ENCODE data around the gene KRTAP12-3.
"Not testable (repeated sequence)": the region's sequence is repeated elsewhere in the genome, so short reads cannot be mapped to it uniquely, and the experiment has no call there.

KRTAP12-3 gene

DNA sequence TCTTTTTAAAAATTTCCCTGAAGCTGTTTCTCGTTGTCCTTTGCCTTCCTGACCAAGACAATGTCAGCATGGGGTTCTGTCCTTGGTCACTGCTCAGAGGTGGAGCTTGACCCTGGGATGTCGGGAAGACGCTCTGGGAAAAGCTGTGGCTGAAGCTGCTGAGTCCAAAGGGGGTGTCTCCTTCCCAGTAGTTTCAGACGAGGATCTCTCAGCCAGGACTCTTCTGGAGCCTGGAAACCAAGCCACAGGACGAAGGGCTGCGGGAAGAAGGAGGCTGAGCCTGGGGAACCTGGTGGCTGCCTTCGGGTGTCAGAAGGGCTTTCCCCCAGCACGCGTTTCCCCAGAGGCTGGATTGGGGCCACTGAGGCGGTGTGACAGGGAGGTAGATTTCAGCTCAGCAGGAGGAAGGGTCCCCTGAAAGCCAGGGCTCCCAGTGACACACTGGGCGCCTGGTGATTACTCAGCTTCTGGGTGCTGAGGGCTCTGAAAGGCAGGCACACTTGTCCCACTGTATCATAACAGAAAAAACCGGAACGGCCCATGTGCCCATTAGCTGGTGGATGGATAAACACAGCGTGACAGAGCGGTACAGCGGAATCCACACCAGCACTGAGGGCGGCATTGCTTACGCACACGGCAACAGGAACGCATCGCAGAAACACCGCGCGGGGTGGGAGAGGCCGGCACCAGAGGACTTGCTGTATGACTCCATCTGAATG lies 29.3 kb downstream of the KRTAP12-3 start:
- DNase-seq: no peak

DNA sequence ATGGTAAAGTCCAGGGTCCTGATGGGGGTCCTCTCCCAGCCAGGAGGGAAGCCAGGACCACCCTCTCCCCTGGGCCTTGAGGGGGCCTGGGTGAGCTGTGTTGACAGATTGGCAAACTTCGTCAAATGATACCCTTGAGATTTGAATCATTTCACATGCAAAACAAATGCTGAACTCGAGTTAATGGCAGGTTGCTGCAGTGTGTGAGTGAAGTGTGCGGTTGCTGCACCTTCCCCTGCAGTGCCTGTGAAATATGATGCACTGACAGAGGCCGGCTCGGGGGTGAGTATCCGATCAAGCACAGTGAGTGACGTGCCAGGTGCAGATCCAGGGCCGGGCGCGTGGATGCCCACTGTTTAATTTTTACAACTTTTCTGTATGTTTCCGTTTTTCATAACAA lies 29.9 kb downstream of the KRTAP12-3 start:
- no peak for DNase-seq

DNA sequence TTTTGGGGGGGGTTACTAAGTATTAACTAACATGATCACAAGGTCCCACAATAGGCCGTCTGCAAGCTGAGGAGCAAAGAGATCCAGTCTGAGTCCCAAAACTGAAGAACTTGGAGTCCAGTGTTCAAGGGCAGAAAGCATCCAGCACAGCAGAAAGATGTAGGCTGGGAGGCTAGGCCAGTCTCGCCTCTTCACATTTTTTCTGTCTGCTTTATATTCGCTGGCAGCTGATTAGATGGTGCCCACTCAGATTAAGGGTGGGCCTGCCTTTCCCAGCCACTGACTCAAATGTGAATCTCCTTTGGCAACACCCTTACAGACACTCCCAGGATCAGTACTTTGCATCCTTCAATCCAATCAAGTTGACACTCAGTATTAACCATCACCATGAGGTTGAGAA lies 32.0 kb downstream of the KRTAP12-3 start:
- DNase-seq: not testable (repeated sequence)

DNA sequence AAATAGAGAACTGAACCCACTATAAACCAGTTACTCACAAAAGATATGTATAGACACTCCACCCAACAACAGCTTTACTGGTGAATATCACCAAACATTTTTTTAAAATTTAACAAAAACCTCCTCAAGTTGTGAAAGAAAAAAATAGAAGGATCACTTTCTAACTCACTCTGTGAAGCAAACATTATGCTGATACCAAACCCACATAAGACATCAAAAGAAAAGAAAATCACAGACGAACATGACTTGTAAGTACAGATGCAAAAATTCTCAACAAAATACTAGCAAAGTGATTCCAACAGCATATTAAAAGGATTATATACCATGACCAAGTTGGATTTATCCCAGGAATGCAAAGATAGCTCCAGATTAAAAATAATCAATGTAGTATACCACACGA lies 34.0 kb downstream of the KRTAP12-3 start:
- DNase-seq: no peak

DNA sequence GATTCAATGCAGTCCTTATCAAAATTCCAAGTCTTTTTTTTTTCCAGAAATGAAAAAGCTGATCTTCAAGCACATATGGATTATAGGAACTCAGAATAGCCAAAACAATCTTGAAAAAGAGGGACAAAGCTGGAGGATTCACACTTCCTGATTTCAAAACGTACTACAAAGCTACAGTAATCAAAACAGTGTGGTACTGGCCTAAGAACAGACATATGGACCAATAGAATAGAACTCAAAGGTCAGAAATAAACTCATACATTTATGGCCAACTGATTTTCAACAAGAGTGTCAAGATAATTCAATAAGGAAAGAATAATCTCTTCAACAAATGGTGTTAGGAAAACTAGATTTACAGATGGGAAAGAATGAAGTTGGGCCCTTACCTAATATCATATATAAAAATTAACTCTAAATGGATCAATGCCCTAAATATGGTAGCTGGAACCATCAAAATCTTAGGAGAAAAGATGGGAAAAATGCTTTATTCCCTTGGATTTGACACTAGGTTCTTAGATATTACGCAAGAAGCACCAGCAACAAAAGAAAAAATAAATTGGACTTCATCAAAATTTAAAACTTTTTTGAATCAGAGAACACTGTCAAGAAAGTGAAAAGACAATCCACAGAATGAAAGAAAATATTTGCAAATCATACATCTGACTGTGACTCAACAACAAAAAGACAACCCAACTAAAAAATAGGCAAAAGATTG lies 35.2 kb downstream of the KRTAP12-3 start:
- no peak for DNase-seq

DNA sequence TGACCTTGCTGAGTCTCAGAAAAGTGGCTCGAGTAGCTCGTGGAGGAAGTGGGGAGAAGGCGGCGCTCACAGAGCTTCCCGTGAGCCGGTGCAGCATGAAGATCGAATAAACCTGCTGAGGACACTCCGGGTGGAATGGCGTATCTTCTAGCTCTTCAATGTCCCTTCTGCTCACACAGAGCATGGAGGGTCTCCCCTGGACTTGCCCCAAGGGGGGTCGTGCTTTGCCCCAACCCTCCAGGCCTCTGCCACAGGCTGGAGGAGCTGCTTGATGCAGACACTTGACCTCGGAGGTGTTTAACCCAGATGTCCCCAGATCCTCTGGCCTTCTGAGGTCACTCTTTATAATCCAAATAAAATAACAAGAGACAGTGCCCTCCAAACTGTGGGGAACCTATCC lies 37.0 kb downstream of the KRTAP12-3 start:
- DNase-seq: no peak

DNA sequence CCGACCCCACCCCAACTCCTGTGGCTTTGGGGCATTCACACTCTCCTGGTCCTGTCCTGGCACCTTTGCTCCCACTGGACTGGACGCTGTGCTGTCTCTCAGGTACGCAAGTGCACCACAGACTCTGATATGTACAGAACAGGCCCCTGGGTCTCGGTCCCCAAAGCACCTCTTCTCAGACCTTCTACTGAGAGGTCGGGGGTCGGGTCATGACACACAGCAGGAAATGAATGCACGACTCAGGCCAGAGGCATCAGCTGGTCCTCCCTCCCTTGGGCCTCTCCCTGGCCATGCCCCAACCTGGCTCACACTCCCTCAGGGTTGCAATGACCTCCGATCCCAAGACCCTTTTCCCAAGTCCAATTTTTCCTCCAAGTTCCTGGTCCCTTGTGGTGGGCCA lies 37.5 kb downstream of the KRTAP12-3 start:
- DNase-seq: no peak

DNA sequence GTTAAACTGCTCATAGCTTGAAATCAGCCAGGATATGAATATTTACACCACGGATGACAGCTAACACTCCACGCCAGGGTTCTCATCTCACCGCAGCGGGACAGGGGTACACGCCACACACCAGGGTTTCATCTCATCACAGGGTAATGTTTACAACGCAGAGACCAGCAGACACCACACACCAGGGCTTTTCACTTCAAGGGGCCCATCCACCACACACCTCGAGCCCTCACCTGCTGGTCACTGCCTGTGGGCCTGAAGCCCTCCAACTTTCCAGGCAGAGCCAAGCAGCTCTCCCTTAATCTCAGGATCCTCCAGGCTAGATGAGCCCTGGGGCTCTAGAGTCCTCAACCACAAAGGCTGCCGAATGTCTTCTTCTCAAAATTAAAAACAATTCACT lies 37.9 kb downstream of the KRTAP12-3 start:
- DNase-seq: no peak

DNA sequence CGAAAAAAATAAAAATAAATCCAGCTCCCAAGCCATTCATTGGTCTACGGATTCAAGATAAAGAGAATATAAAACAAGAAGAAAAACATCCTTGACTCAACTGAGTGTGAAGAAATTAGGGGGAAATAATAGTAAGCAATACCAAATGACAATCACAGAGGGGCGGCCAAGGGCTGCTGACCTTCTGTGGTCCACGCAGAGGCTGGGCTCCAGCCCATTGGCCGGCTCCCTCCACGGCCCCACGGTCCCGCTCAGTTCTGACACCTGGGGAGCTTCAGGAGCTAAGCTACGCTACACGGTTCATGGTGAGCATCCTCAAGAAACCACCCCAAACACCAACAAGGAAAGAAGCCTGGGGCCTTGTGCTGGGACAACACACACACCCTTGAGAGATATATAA lies 38.8 kb downstream of the KRTAP12-3 start:
- no peak for DNase-seq

DNA sequence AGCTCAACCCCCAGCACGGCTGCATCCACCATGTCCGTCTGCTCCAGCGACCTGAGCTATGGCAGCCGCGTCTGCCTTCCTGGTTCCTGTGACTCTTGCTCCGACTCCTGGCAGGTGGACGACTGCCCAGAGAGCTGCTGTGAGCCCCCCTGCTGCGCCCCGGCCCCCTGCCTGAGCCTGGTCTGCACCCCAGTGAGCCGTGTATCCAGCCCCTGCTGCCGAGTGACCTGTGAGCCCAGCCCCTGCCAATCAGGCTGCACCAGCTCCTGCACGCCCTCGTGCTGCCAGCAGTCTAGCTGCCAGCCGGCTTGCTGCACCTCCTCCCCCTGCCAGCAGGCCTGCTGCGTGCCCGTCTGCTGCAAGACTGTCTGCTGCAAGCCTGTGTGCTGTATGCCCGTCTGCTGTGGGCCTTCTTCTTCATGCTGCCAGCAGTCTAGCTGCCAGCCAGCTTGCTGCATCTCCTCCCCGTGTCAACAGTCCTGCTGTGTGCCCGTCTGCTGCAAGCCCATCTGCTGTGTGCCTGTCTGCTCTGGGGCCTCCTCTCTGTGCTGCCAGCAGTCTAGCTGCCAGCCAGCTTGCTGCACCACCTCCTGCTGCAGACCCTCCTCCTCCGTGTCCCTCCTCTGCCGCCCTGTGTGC lies 39.6 kb downstream of the KRTAP12-3 start, which contains the start of gene KRTAP10-12:
Gene KRTAP10-12, plus strand, starts transcription at position 1 of the 639 bp plus-strand sequence. Its CDS starts 30 bp downstream, at position 31.
- DNase-seq: not testable (repeated sequence)

DNA sequence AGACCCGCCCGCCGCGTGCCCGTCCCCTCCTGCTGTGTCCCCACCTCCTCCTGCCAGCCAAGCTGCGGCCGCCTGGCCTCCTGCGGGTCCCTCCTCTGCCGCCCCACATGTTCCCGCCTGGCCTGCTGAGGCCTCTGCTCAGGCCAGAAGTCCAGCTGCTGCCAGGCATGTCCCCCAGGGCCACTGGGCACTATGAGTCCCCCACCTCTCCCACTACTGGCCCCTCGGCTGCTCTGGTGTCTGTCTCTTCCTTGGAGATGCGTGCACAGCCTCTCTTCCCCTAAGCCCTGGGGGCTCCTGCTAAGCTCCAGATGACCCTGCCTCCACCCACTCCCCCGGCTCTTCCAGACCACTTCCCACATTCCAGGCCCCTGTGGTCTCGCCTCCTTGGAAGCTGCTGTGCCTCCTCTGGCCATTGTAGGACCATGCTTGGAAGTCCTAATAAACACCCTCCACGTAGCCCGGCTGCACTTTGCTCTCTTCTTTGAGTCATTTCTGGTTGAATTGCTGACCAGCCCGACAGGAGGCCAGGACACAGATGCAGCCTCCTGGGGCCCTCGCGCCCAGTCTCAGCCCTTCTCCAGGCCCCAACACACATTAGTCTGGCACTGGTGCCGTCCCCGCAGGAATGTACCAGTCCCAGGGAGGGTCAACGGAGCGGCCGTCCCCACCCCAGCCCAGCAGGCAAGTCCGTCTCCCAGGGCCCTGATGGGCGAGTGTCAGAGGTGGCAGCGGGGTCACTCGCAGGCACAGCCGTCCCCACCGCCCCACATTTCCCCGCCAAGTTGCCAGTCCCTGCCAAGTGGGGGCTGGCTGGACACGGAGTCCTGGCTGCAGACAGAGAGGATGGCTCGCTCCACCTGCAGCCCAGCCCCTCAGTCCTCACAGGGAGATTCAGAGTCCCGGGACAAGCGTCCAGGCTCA lies 40.3 kb downstream of the KRTAP12-3 start:
- DNase-seq: no peak

DNA sequence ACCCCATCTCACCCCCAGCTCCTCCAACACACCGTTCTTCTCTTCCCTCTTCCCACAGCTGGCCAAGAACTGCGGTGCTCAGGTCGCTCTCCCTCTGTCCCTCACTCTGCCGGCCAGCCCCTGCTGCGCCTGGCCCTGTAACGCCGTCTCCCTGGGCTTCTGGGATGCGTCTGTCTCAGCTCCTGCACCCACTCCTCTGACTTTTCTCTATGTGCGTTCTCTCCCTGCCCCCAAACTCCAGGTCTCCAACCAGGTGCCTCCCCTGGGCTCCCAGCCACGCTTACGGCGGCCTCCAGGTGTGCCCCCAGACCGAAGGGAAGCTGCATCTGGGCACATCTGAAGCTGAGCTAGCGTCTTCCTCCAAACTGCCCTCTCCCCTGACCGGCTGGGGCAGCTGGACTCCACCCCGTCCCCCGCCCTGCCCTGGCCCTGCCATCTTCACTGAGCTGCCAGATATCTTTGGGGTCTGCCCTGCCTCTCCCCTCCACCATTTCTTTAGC lies 41.8 kb downstream of the KRTAP12-3 start:
- no peak for DNase-seq

DNA sequence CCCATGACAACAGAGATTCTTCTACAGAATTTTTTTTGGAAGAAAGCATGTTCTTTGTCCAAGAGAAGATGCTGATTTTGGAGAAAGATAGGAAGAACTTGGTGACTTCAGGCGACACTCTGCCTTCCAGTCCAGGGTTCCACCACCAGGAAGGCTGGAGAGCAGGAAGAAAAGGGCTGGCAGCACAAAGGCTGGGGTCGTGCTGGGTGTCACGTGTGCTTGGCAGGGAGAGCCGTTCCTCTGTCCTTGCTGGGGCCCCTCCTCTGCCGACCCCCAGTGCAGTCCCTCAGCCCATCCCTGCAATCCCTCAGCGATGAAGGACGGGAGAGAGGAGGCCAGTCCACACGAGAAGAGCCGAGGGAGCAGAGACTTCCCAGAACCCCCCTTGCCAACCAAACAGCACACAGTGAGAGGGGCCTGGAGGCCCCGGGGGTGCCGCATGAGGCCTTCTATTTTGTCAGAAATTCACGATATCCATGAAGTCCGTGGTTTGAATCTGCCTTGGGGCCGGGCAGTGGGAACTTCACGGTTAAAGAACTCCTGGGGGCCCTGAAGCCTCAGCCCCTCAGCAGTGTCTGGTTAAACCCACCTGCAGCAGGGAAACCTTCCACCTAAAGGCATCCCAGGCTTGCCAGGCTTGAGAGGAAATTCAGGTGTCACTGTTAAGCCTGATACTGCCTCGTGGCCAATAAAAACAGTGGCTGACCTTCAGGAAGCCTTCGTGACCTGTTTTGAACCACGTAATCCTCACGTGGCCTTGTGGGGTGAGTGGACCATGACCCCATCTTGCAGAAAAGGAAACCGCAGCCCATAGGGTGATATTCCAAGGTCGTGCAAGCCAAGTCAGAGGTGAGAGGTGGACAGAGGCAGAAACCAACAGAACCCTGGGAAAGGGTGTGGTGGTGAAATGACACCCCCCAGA lies 42.6 kb downstream of the KRTAP12-3 start:
- DNase-seq: no peak

DNA sequence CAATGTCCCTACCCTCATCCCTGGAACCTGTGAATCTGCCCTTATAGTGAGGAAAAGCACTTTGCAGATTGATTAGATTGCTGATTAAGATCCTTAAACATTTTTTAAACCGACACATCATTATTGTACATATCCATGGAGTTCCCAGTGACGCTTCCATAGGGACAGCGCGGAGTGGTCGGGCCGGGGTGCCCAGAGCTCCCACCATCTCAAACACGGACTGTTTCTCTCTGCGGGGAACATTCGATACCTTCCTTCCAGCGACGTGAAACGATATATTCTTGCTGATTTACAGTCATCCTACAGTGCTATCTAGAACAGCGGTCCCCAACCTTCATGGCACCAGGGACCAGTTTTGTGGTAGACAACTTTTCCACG lies 43.3 kb downstream of the KRTAP12-3 start:
- DNase-seq: no peak

DNA sequence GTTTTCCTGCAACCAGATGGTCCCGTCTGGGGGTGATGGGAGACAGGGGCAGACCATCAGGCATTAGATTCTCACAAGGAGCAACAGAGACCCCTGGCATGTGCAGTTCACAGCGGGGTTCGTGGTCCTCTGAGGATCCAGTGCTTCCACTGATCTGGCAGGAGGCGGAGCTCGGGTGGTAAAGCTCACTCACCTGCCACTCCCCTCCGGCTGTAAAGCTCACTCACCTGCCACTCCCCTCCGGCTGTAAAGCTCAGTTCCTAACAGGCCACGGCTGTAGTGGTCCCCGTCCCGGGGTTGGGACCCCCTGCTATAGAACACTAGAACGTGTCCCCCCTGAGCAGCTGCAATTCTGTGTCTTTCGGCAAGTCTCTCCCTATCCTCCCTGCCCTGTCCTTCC lies 43.8 kb downstream of the KRTAP12-3 start:
- DNase-seq: no peak

DNA sequence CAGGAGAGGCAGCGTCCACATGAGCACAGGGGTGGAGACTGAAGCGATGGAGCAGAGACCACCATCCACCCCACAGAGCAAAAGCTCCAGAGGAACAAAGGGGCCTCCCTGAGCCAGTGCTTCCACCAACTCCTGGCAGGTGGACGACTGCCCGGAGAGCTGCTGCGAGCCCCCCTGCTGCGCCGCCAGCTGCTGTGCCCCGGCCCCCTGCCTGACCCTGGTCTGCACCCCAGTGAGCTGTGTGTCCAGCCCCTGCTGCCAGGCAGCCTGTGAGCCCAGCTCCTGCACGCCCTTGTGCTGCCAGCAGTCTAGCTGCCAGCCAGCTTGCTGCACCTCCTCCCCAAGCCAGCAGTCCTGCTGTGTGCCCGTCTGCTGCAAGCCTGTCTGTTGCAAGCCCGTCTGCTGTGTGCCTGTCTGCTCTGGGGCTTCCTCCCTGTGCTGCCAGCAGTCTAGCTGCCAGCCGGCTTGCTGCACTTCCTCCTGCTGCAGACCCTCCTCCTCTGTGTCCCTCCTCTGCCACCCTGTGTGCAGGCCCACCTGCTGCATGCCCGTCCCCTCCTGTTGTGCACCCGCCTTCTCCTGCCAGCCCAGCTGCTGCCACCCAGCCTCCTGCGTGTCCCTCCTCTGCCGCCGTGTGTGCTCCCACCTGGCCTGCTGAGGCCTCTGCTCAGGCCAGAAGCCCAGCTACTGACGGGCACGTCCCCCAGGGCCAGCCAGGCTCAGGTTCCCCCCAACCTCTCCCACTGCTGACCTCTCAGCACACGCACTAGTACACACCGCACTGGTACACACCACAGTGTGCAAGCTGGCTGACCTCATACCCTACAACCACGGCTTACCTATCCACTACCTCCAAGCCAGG lies 44.6 kb downstream of the KRTAP12-3 start:
- DNase-seq: no peak

DNA sequence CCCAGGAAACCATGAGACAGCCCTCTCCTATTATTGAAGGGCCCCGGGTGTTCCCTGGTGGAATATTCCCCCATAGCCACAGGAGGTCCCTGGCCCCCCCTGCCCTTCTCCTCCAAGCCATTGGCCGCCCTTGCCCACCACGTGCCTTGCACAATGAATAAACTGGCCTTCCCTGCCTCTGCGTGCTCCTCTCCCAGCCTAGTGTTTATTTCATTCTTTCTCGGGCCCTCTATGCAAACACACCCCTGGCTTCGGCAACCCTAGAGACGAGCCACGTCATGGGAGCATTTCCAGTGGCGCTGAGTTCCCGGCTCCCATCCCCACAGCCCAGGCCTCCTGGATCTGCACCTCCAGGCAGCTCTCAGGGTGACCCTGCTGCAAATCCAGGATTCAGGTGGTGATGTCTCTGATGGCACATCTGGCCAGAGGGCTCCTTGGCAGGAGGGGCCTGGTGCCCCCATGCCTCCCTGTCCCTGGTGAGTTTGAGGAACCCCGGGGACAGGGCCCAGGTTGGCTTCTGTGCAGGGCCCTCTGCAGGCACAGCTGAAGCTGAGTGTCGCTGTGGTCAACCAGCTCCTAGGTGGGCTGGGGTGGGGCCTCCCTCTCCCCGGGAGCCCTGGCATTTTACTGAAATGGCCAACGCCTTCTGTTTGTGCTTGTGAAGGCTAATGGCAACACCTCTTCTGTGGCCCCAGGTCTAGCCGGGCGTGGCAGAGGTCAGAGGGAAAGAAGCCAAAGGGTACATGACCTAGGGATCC lies 45.4 kb downstream of the KRTAP12-3 start:
- no peak for DNase-seq

DNA sequence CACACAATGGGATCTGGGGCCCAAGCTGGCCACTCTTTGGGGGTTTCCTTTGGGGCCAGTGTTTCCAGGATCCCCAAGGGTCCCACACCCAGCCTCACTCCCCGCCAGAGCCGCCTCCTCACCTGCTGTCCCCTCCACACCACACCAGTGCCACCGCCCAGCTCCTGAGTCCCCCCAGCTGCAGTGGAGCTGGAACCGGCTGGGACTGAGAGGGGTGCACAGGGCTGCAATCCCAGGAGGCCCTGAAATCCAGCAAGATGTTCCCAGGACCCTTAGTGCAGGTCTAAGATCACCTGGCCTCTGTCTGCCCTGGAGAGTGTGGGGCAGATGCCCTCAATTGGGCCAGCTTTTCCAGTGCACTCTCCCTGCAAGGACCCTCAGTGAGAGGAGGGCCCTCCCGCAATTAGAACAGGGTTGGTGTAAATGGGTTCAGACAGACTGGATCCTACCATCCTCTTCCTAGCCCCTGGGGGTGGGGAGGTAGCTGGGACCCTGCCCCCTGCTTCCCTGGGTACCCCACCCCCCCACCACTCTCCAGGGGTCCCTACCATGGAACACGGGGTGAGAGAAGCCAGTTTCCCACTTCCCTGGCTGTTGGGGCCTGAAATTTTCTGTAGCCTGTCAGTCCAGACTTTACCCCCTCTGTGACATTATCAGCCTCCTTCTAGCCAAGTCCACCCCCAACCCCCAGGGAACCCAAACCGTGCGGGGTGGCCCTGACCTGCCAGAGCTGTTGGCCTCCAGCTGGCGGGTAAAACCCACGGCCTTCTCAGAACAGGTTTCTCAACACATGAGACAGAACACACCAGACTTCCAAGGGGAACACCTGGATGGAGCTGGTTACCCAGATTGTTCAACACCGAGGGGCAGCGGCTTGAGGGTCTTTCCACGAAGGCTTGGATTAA lies 46.3 kb downstream of the KRTAP12-3 start:
- no peak for DNase-seq

DNA sequence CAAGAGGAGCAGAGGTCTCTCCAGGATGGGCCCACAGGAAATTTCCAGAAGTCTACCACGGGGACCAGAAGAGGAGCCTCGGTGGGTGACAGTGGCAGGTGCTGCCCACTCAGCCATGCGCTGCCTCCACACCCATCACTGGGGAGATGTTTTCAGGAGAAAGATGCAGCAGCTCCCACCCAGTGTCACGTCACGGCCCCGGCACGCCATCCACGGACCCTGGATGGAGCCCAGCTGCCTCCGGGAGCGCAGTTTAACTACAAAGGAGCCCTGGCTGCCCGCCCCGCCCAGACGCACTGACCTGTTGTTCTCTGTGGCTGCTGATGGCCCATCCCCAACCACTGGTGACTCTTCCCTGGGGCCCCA lies 46.9 kb downstream of the KRTAP12-3 start:
- DNase-seq: no peak
